ENCODE data around the gene CLOCK.

Gene CLOCK

DNA sequence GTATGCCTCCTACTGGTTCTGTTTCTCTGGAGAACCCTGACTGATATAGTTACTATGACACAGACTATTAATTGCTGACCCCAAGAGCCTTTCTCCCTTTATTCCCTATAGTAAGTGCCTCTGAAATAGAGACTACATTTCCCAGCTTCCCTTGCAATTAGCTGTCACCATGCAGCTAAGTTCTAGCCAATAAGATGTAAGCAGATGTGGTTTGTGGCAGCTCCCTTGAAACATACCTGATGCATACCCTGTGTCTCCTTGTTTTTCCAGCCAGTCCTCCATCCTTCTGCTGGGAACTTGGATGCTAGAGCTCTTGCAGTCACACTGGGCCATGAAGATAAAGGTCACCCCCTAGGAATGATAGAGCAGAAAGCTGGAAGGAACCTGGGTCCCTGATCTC is 160.6 kb downstream of the CLOCK start:
- H3K9ac ChIP-seq (ENCODE audit: low read depth, low read length, poor library complexity): no peak overlapping the region
- no peaks in the 10 kb centered on the region for H3K27me3 ChIP-seq (ENCODE audit: control insufficient read depth in 3 of 3, insufficient read depth in 3 of 3, low read depth in 1 of 3, low read length in 3 of 3)
- no peak overlapping the region for H3K27ac ChIP-seq (replicated peaks; ENCODE audit: low read length)
- H3K14ac ChIP-seq (ENCODE audit: low read length): no peak overlapping the region
- H2AFZ ChIP-seq (ENCODE audit: low read length): peak overlapping the region; percentile 70
- no peak overlapping the region for H3K4ac ChIP-seq (ENCODE audit: low read length)
- no peak overlapping the region for H2BK120ac ChIP-seq (ENCODE audit: low read depth, low read length)
- DNase-seq (ENCODE audit: low spot score): no peak
- H3K36me3 ChIP-seq (replicated peaks in 1 of 2; ENCODE audit: control insufficient read depth in 2 of 2, insufficient read depth in 2 of 2, low read length in 2 of 2): no peaks in the 10 kb centered on the region
- no peak overlapping the region for H2BK12ac ChIP-seq (ENCODE audit: low read length)
- H3K4me1 ChIP-seq (ENCODE audit: control insufficient read depth in 2 of 2, insufficient read depth in 1 of 2, low read depth in 1 of 2, low read length in 2 of 2): peaks cover 0 to 2% of the 10 kb centered on the region in 2 donors
- H3K9me3 ChIP-seq (replicated peaks in 1 of 2; ENCODE audit: control insufficient read depth in 2 of 2, insufficient read depth in 1 of 2, low read depth in 1 of 2, low read length in 2 of 2): no peaks in the 10 kb centered on the region
- no peak overlapping the region for H2BK15ac ChIP-seq (ENCODE audit: low read length)
- H3K23ac ChIP-seq (ENCODE audit: low read depth, low read length, poor library complexity): no peak overlapping the region
- no peak overlapping the region for H2BK5ac ChIP-seq (ENCODE audit: low read length)
- H4K8ac ChIP-seq (ENCODE audit: low read depth, low read length): no peak overlapping the region
- no peak overlapping the region for H4K91ac ChIP-seq (ENCODE audit: low read depth, low read length, poor library complexity)
- no peak overlapping the region for H3K4me2 ChIP-seq (ENCODE audit: insufficient read depth, low read length, poor library complexity, severe bottlenecking)
- no peaks in the 10 kb centered on the region for H3K79me1 ChIP-seq (ENCODE audit: low read depth, low read length)
- no peak overlapping the region for H3K18ac ChIP-seq (ENCODE audit: low read length)
- no peak overlapping the region for H2AK5ac ChIP-seq (ENCODE audit: low read depth, low read length)
- no peak overlapping the region for H3K4me3 ChIP-seq (ENCODE audit: low read length in 2 of 2)

DNA sequence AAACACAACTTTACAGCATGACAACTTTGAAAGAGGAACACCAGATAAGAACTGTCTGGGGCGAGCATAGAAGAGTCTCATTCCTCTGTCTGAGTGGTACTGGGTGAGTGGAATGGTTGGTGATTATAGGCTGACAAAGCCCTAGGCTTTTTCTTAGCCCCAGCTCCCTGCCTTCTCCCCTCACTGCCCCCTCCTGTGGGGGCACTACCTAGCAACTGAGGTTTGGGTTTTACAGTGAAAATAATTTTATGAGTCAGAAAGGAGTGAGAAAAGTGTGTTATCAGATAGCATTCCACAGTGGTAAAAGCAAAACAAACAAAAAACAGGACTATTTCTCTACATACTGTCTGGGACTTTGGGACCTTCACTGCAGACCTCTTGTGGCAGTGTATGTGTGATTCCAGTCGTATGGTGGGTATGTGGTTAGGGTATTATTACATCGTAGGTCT is 161.5 kb downstream of the CLOCK start:
- Histone ChIP-seq H3K4me2 (ENCODE audit: insufficient read depth, low read length, poor library complexity, severe bottlenecking) (no peak overlapping the region), H2BK120ac (ENCODE audit: low read depth, low read length) (no peak overlapping the region), H2BK15ac (ENCODE audit: low read length) (no peak overlapping the region), H2AK5ac (ENCODE audit: low read depth, low read length) (no peak overlapping the region), H2BK12ac (ENCODE audit: low read length) (no peak overlapping the region), H3K18ac (ENCODE audit: low read length) (no peak overlapping the region), H3K27me3 (ENCODE audit: control insufficient read depth in 3 of 3, insufficient read depth in 3 of 3, low read depth in 1 of 3, low read length in 3 of 3) (no peaks in the 10 kb centered on the region), H3K4me1 (ENCODE audit: control insufficient read depth in 2 of 2, insufficient read depth in 1 of 2, low read depth in 1 of 2, low read length in 2 of 2) (peaks cover 0 to 2% of the 10 kb centered on the region in 2 donors), H4K8ac (ENCODE audit: low read depth, low read length) (no peak overlapping the region), H3K27ac (replicated peaks; ENCODE audit: low read length) (no peak overlapping the region), H2BK5ac (ENCODE audit: low read length) (no peak overlapping the region), H3K14ac (ENCODE audit: low read length) (no peak overlapping the region), H4K91ac (ENCODE audit: low read depth, low read length, poor library complexity) (no peak overlapping the region), H3K9me3 (replicated peaks in 1 of 2; ENCODE audit: control insufficient read depth in 2 of 2, insufficient read depth in 1 of 2, low read depth in 1 of 2, low read length in 2 of 2) (no peaks in the 10 kb centered on the region), H3K9ac (ENCODE audit: low read depth, low read length, poor library complexity) (no peak overlapping the region), H3K79me1 (ENCODE audit: low read depth, low read length) (no peaks in the 10 kb centered on the region), H3K4ac (ENCODE audit: low read length) (no peak overlapping the region), H3K36me3 (replicated peaks in 1 of 2; ENCODE audit: control insufficient read depth in 2 of 2, insufficient read depth in 2 of 2, low read length in 2 of 2) (no peaks in the 10 kb centered on the region), H2AFZ (ENCODE audit: low read length) (no peak overlapping the region), H3K4me3 (ENCODE audit: low read length in 2 of 2) (no peak overlapping the region), H3K23ac (ENCODE audit: low read depth, low read length, poor library complexity) (no peak overlapping the region)
- no peak for DNase-seq (ENCODE audit: low spot score)
- no CpG with 5 or more reads among the region's 3 CpGs for WGBS, 2 donors (ENCODE audit: extremely low coverage in 2 of 2, insufficient read length in 2 of 2, insufficient replicate concordance in 1 of 2)

DNA sequence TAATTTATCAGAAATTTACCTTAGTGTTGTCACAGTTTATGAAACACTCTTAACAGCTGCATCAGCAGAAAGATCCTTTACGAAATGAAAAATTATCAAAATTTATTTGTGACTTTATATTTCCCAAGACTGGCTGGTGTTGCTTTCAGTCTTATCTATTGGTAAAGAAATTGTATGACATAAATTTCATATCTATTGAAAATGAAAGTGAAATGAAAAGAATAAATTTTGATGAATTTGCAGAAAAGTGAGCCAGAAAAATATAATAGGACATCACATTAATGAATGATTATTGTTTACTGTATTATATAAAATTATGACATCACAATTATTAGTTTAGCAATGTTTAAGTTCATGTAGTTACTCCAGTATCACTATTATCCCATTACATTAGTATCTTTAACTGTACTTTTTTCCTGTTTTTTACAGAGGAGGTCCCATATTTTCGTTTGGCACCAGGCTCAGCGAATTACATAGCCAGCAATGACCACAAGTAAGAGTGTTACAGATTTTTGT is 164.2 kb downstream of the CLOCK start:
- no CpG with 5 or more reads among the region's 3 CpGs for whole genome bisulfite sequencing, 2 donors (ENCODE audit: extremely low coverage in 2 of 2, insufficient read length in 2 of 2, insufficient replicate concordance in 1 of 2)
- Histone ChIP-seq H3K27ac (replicated peaks; ENCODE audit: low read length) (no peak overlapping the region), H2BK15ac (ENCODE audit: low read length) (no peak overlapping the region), H2AK5ac (ENCODE audit: low read depth, low read length) (no peak overlapping the region), H2BK5ac (ENCODE audit: low read length) (no peak overlapping the region), H3K4ac (ENCODE audit: low read length) (no peak overlapping the region), H2BK120ac (ENCODE audit: low read depth, low read length) (no peak overlapping the region), H4K8ac (ENCODE audit: low read depth, low read length) (no peak overlapping the region), H3K4me1 (ENCODE audit: control insufficient read depth in 2 of 2, insufficient read depth in 1 of 2, low read depth in 1 of 2, low read length in 2 of 2) (peaks cover 0 to 2% of the 10 kb centered on the region in 2 donors), H3K9me3 (replicated peaks in 1 of 2; ENCODE audit: control insufficient read depth in 2 of 2, insufficient read depth in 1 of 2, low read depth in 1 of 2, low read length in 2 of 2) (no peaks in the 10 kb centered on the region), H3K23ac (ENCODE audit: low read depth, low read length, poor library complexity) (no peak overlapping the region), H3K9ac (ENCODE audit: low read depth, low read length, poor library complexity) (no peak overlapping the region), H3K14ac (ENCODE audit: low read length) (no peak overlapping the region), H2AFZ (ENCODE audit: low read length) (no peak overlapping the region), H2BK12ac (ENCODE audit: low read length) (no peak overlapping the region), H3K18ac (ENCODE audit: low read length) (no peak overlapping the region), H3K36me3 (replicated peaks in 1 of 2; ENCODE audit: control insufficient read depth in 2 of 2, insufficient read depth in 2 of 2, low read length in 2 of 2) (no peaks in the 10 kb centered on the region), H3K79me1 (ENCODE audit: low read depth, low read length) (no peaks in the 10 kb centered on the region), H3K4me3 (ENCODE audit: low read length in 2 of 2) (no peak overlapping the region), H3K27me3 (ENCODE audit: control insufficient read depth in 3 of 3, insufficient read depth in 3 of 3, low read depth in 1 of 3, low read length in 3 of 3) (no peaks in the 10 kb centered on the region), H4K91ac (ENCODE audit: low read depth, low read length, poor library complexity) (no peak overlapping the region), H3K4me2 (ENCODE audit: insufficient read depth, low read length, poor library complexity, severe bottlenecking) (no peak overlapping the region)
- DNase-seq (ENCODE audit: low spot score): no peak

GRCh38 chr4:55381502-55381901 is 165.2 kb downstream of the CLOCK start:
- H3K4ac ChIP-seq (ENCODE audit: low read length): no peak overlapping the region
- H3K4me3 ChIP-seq (ENCODE audit: low read length in 2 of 2): no peak overlapping the region
- no peak overlapping the region for H3K4me2 ChIP-seq (ENCODE audit: insufficient read depth, low read length, poor library complexity, severe bottlenecking)
- no peak overlapping the region for H4K8ac ChIP-seq (ENCODE audit: low read depth, low read length)
- no peak overlapping the region for H2BK120ac ChIP-seq (ENCODE audit: low read depth, low read length)
- no peaks in the 10 kb centered on the region for H3K36me3 ChIP-seq (replicated peaks in 1 of 2; ENCODE audit: control insufficient read depth in 2 of 2, insufficient read depth in 2 of 2, low read length in 2 of 2)
- no peak overlapping the region for H2AK5ac ChIP-seq (ENCODE audit: low read depth, low read length)
- no peak for DNase-seq (ENCODE audit: low spot score)
- peak overlapping the region; percentile 38 for H3K18ac ChIP-seq (ENCODE audit: low read length)
- H3K4me1 ChIP-seq (ENCODE audit: control insufficient read depth in 2 of 2, insufficient read depth in 1 of 2, low read depth in 1 of 2, low read length in 2 of 2): peaks cover 0 to 2% of the 10 kb centered on the region in 2 donors
- H2AFZ ChIP-seq (ENCODE audit: low read length): no peak overlapping the region
- no peak overlapping the region for H3K14ac ChIP-seq (ENCODE audit: low read length)
- no peak overlapping the region for H4K91ac ChIP-seq (ENCODE audit: low read depth, low read length, poor library complexity)
- no peak overlapping the region for H3K9ac ChIP-seq (ENCODE audit: low read depth, low read length, poor library complexity)
- H3K9me3 ChIP-seq (replicated peaks in 1 of 2; ENCODE audit: control insufficient read depth in 2 of 2, insufficient read depth in 1 of 2, low read depth in 1 of 2, low read length in 2 of 2): no peaks in the 10 kb centered on the region
- H2BK5ac ChIP-seq (ENCODE audit: low read length): no peak overlapping the region
- H3K27me3 ChIP-seq (ENCODE audit: control insufficient read depth in 3 of 3, insufficient read depth in 3 of 3, low read depth in 1 of 3, low read length in 3 of 3): no peaks in the 10 kb centered on the region
- WGBS, 2 donors (ENCODE audit: extremely low coverage in 2 of 2, insufficient read length in 2 of 2, insufficient replicate concordance in 1 of 2): no CpG with 5 or more reads among the region's 7 CpGs
- no peak overlapping the region for H3K23ac ChIP-seq (ENCODE audit: low read depth, low read length, poor library complexity)
- H2BK15ac ChIP-seq (ENCODE audit: low read length): peak overlapping the region; percentile 32
- no peak overlapping the region for H2BK12ac ChIP-seq (ENCODE audit: low read length)
- H3K79me1 ChIP-seq (ENCODE audit: low read depth, low read length): no peaks in the 10 kb centered on the region
- no peak overlapping the region for H3K27ac ChIP-seq (replicated peaks; ENCODE audit: low read length)
